ENCODE data around the gene TRPC6.

GRCh38 chr11:101566626-101567025 is 17.2 kb downstream of the TRPC6 start:
- TF ChIP-seq, protein P1, sequence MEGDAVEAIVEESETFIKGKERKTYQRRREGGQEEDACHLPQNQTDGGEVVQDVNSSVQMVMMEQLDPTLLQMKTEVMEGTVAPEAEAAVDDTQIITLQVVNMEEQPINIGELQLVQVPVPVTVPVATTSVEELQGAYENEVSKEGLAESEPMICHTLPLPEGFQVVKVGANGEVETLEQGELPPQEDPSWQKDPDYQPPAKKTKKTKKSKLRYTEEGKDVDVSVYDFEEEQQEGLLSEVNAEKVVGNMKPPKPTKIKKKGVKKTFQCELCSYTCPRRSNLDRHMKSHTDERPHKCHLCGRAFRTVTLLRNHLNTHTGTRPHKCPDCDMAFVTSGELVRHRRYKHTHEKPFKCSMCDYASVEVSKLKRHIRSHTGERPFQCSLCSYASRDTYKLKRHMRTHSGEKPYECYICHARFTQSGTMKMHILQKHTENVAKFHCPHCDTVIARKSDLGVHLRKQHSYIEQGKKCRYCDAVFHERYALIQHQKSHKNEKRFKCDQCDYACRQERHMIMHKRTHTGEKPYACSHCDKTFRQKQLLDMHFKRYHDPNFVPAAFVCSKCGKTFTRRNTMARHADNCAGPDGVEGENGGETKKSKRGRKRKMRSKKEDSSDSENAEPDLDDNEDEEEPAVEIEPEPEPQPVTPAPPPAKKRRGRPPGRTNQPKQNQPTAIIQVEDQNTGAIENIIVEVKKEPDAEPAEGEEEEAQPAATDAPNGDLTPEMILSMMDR (conservative IDR thresholded peaks at IDR 0.05; ENCODE audit: low read length): no peak
- no peak for TF ChIP-seq EZH2phosphoT487 (IDR thresholded peaks at IDR 0.05; ENCODE audit: borderline replicate concordance)
